ENCODE measurements around the gene KRTAP10-3.

The KRTAP10-3 gene

GRCh38 chr21:44508711-44509445, 49.7 kb downstream of the KRTAP10-3 start:
- Histone ChIP-seq H3K4me3 (ENCODE audit: low read length) (no peak overlapping the region), H3K4me2 (ENCODE audit: low read length) (no peak overlapping the region), H3K4me1 (ENCODE audit: control insufficient read depth, insufficient read depth, low read length) (no peaks in the 10 kb centered on the region), H3K27me3 (ENCODE audit: control insufficient read depth, insufficient read depth, low read length) (peaks cover 42% of the 10 kb centered on the region), H3K9ac (ENCODE audit: low read depth, low read length) (no peak overlapping the region), H3K9me3 (replicated peaks; ENCODE audit: low read length) (no peaks in the 10 kb centered on the region), H3K36me3 (ENCODE audit: insufficient read depth, low read length) (no peaks in the 10 kb centered on the region)

DNA sequence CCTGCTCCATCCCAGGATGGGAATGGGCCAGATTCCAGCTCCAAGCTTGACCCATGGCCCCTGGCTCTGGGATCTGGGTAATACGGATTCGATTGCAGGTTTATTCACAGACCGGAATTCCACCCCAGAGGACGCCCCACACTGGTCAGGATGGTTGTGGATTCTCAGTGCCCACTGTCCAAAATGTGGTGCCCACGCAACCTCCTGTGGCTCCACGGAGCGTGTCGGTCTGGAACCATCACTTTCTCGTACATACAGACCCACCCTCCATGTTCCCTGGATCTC, 50.2 kb downstream of the KRTAP10-3 start:
- no peaks in the 10 kb centered on the region for H3K36me3 ChIP-seq (ENCODE audit: insufficient read depth, low read length)
- no peak overlapping the region for H3K9ac ChIP-seq (ENCODE audit: low read depth, low read length)
- no peaks in the 10 kb centered on the region for H3K9me3 ChIP-seq (replicated peaks; ENCODE audit: low read length)
- peaks cover 42% of the 10 kb centered on the region for H3K27me3 ChIP-seq (ENCODE audit: control insufficient read depth, insufficient read depth, low read length)
- H3K4me2 ChIP-seq (ENCODE audit: low read length), result no peak overlapping the region
- no peak overlapping the region for H3K4me3 ChIP-seq (ENCODE audit: low read length)
- H3K4me1 ChIP-seq (ENCODE audit: control insufficient read depth, insufficient read depth, low read length), result no peaks in the 10 kb centered on the region

All from skeletal muscle satellite cell (primary cell).